ENCODE data around the gene SAMD4A. TPM values are rescaled to one million over a fixed set of nuclear protein-coding genes. Genes with fewer than 3 reads are reported as not detected.

The SAMD4A gene
- total RNA-seq, 1 experiment from 2014 or later = 18.3 TPM

DNA sequence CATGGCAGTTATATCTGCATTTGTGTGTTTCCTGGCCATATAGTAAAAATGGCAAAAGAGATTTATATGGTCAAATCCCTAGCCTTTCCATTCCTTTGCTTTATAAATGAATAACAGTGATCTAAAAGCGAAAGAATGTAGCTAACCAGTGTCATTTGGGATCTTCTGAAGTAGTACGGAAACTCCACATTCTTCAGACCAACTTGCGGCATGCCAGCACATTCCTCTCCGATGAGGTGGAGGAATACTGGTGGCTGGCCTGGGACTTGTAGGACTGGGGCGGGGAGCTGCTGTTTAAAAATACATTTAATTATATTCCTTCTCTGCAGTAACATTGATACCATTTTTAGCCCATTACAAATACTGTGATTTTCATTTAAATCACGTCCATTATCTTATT, 85.3 kb downstream of the SAMD4A start:
- DNase-seq = peak; percentile 84 to 98
- H2AFZ ChIP-seq = no peak overlapping the region
- peak overlapping the region; percentile 79 for H3K4me2 ChIP-seq
- H3K9me2 ChIP-seq (ENCODE audit: insufficient read depth) = no peaks in the 10 kb centered on the region
- no peaks in the 10 kb centered on the region for H3K27me3 ChIP-seq (ENCODE audit: insufficient read depth, low read depth)
- no peaks in the 10 kb centered on the region for H3K36me3 ChIP-seq (ENCODE audit: low read depth)
- peaks cover 50% of the 10 kb centered on the region for H3K79me2 ChIP-seq (ENCODE audit: low read depth)
- TF ChIP-seq CTCF (conservative IDR thresholded peaks at IDR 0.05) (no peak), EZH2 (IDR thresholded peaks at IDR 0.05; ENCODE audit: low read depth) (no peak)
- peak overlapping the region; percentile 96 for H3K27ac ChIP-seq
- H3K4me1 ChIP-seq (replicated peaks; ENCODE audit: insufficient read depth) = peaks cover 66% of the 10 kb centered on the region
- no peaks in the 10 kb centered on the region for H4K20me1 ChIP-seq (ENCODE audit: insufficient read depth)
- intact Hi-C loops (cut with micrococcal nuclease; ENCODE audit: unreplicated experiment) = loop anchor here (1.0 to 10.0 kb wide), 3 partner anchors 39 to 167 kb away; partner anchors contain the start of gene GMFB
- H3K9me3 ChIP-seq (ENCODE audit: insufficient read depth, low read depth) = no peaks in the 10 kb centered on the region
- peaks cover 41% of the 10 kb centered on the region for H3F3A ChIP-seq (ENCODE audit: insufficient read depth, low read depth)
- ChIA-PET CTCF (interaction anchor here (0.5 to 1.1 kb wide), 3 partner anchors 85 to 88 kb away, joined by 3 to 4 read pairs (median 4); partner anchors contain the start of gene SAMD4A), POLR2A (ENCODE audit: unreplicated experiment) (interaction anchor here (0.6 to 0.9 kb wide), 3 partner anchors 9 to 86 kb away, joined by 3 to 11 read pairs (median 7); no protein-coding TSS in a partner anchor)
- peak overlapping the region; percentile 42; the same call in 1 of the 2 replicates for H3K4me3 ChIP-seq
- BruUV-seq (replicated peaks) = no TSS peak

- Histone ChIP-seq H3K9me2 (ENCODE audit: insufficient read depth) (no peaks in the 10 kb centered on the region), H3K27ac (peak overlapping the region; percentile 96), H3K27me3 (ENCODE audit: insufficient read depth, low read depth) (no peaks in the 10 kb centered on the region), H3K36me3 (ENCODE audit: low read depth) (no peaks in the 10 kb centered on the region), H3K4me3 (peak overlapping the region; percentile 42; the same call in 1 of the 2 replicates), H4K20me1 (ENCODE audit: insufficient read depth) (no peaks in the 10 kb centered on the region), H2AFZ (no peak overlapping the region), H3K9me3 (ENCODE audit: insufficient read depth, low read depth) (no peaks in the 10 kb centered on the region), H3K4me2 (peak overlapping the region; percentile 79), H3F3A (ENCODE audit: insufficient read depth, low read depth) (peaks cover 43% of the 10 kb centered on the region), H3K79me2 (ENCODE audit: low read depth) (peaks cover 54% of the 10 kb centered on the region), H3K4me1 (replicated peaks; ENCODE audit: insufficient read depth) (peaks cover 70% of the 10 kb centered on the region)
- DNase-seq = no peak
- POLR2A ChIA-PET (ENCODE audit: unreplicated experiment) = interaction anchor here (0.5 to 0.9 kb wide), 4 partner anchors 8 to 817 kb away, joined by 3 to 11 read pairs (median 6); no protein-coding TSS in a partner anchor
- no peak for TF ChIP-seq CTCF (conservative IDR thresholded peaks at IDR 0.05)
- TF ChIP-seq EZH2 (IDR thresholded peaks at IDR 0.05; ENCODE audit: low read depth) = no peak
- CTCF ChIA-PET = interaction anchor here (0.5 to 1.1 kb wide), 2 partner anchors 86 to 88 kb away, joined by 3 to 4 read pairs; partner anchors contain the start of gene SAMD4A
- BruUV-seq (replicated peaks) = TSS peak; percentile 64
- intact Hi-C loops (cut with micrococcal nuclease; ENCODE audit: unreplicated experiment) = loop anchor here (1.0 to 10.0 kb wide), 4 partner anchors 17 to 168 kb away; partner anchors contain the start of gene GMFB
Observed at GRCh38 chr14:54652605-54653052, 85.7 kb downstream of the SAMD4A start.

DNA sequence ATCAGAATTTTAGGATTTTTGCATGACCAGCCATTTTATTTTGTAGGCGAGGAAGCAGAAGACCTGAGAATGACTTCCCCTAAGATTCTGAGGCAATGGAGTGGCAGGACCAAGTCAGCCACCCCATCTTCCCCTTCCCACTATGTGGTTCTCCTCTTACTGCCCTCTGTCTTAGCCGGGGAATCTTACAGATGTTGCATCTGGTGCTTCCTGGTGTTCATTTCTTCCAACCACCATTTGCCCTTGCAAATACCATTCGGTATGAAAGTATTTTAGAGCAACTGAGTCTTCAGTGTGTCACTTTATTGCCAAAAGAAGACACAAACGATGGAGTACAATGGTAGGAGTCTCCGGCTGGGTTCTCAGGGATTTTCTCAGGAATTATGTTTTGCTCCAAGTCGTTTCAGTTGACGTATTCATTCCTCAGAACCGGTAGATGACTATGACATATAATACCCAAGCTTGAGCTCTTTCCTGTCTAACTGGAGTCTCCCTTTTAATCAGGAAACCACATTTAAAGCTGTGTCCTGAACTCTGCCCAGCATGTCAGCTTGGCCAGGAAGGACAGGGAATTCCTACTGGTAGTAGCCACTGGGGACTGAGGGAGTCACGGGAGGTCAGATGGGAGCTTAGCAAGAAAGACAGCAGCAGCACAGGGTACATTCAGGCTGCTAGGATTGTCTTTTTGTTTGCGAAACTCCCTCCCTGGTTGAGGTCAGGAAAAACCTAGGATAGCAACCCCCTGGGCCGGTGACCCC, 87.0 kb downstream of the SAMD4A start:
- POLR2A ChIA-PET (ENCODE audit: unreplicated experiment) = interaction anchor here (0.6 to 1.3 kb wide), 5 partner anchors 13 to 265 kb away, joined by 3 to 14 read pairs (median 7); no protein-coding TSS in a partner anchor
- intact Hi-C loops (cut with micrococcal nuclease; ENCODE audit: unreplicated experiment) = loop anchor here (1.0 to 10.0 kb wide), 4 partner anchors 15 to 169 kb away; partner anchors contain the start of gene GMFB
- TF ChIP-seq EZH2 (IDR thresholded peaks at IDR 0.05; ENCODE audit: low read depth) (no peak), CTCF (conservative IDR thresholded peaks at IDR 0.05) (no peak)
- H3K79me2 ChIP-seq (ENCODE audit: low read depth) = peaks cover 63% of the 10 kb centered on the region
- DNase-seq = peak; percentile 61 to 89
- TSS peak; percentile 70 for BruUV-seq (replicated peaks)
- no peak overlapping the region for H2AFZ ChIP-seq
- CTCF ChIA-PET = interaction anchor here (0.9 to 1.5 kb wide), 4 partner anchors 30 to 119 kb away, joined by 3 to 7 read pairs (median 5); partner anchors contain the start of gene SAMD4A
- H3F3A ChIP-seq (ENCODE audit: insufficient read depth, low read depth) = peaks cover 56% of the 10 kb centered on the region
- H3K9me2 ChIP-seq (ENCODE audit: insufficient read depth) = no peaks in the 10 kb centered on the region
- H3K9me3 ChIP-seq (ENCODE audit: insufficient read depth, low read depth) = no peaks in the 10 kb centered on the region
- peak overlapping the region; percentile 10; the same call in 1 of the 2 replicates for H3K4me3 ChIP-seq
- no peaks in the 10 kb centered on the region for H4K20me1 ChIP-seq (ENCODE audit: insufficient read depth)
- H3K4me1 ChIP-seq (replicated peaks; ENCODE audit: insufficient read depth) = peaks cover 83% of the 10 kb centered on the region
- H3K27me3 ChIP-seq (ENCODE audit: insufficient read depth, low read depth) = no peaks in the 10 kb centered on the region
- peak overlapping the region; percentile 71 for H3K4me2 ChIP-seq
- H3K27ac ChIP-seq = peak overlapping the region; percentile 88
- H3K36me3 ChIP-seq (ENCODE audit: low read depth) = no peaks in the 10 kb centered on the region

All from PC-9 (cell line).